Stimulated activated CD8-positive, alpha-beta memory T cell treated with anti-CD3 and anti-CD28 coated beads, Interleukin-2, amount 100 ng/mL, for 48 hours (primary cell): Measurements from ENCODE around the gene FLACC1.
"Not testable (repeated sequence)": the region's sequence is repeated elsewhere in the genome, so short reads cannot be mapped to it uniquely, and the experiment has no call there.

Experiments used
- DNase-seq, 2 donors: peaks; one replicate each; pipeline ENCODE4 v3.0.0-alpha.2; 2020; ENCODE audit warnings: low read depth in 2 of 2

The FLACC1 gene

DNA sequence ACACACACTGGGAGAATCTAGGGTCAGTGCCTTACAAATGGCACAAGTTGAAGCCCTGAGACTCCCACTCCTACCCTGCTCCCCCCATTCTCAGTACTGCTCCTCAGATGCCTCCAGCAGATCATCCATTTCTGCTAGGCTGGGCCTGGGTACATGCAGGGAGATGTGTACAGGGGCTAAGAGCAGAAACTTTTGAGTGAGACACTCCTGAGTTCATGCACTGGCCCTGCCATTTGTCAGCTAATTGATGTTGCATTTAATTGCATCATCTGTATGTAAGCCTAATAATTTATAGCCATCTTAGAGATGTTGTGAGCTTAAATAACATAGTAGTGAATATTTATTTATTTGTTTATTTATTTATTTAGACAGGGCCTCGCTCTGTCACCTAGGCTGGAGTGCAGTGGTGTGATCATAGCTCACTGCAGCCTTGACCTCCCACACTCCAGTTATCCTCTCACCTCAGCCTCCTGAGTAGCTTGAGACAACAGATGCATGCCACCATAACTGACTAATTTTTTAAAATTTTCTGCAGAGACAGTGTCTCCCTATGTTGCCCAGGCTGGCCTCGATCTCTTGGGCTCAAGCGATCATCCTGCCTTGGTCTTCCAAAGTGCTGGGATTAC lies 101.6 kb downstream of the FLACC1 start:
- no peak for DNase-seq

GRCh38 chr2:201254081-201254730 lies 102.9 kb downstream of the FLACC1 start:
- DNase-seq, result no peak

- no peak for DNase-seq
Measured at GRCh38 chr2:201250741-201251140, 106.4 kb downstream of the FLACC1 start.

DNA sequence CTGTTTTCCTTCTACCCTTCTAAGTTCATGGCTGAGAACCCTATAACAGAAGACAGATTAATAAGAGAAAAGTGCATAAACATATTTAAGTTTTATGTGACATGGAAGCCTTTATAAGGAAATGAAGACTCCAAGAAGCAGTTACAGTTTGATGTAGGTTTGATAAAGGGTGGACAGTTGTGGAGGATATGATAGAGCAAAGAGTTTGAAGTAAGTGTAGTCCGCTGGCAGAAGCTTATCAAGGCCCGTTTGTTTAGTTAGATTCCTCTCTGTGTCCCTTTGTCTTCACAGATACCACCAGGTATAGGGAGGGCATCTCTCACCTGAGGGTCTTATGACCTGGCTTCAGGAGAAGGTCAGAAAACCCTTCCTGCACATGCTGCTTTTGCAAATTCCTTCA lies 107.3 kb downstream of the FLACC1 start:
- no peak for DNase-seq

DNA sequence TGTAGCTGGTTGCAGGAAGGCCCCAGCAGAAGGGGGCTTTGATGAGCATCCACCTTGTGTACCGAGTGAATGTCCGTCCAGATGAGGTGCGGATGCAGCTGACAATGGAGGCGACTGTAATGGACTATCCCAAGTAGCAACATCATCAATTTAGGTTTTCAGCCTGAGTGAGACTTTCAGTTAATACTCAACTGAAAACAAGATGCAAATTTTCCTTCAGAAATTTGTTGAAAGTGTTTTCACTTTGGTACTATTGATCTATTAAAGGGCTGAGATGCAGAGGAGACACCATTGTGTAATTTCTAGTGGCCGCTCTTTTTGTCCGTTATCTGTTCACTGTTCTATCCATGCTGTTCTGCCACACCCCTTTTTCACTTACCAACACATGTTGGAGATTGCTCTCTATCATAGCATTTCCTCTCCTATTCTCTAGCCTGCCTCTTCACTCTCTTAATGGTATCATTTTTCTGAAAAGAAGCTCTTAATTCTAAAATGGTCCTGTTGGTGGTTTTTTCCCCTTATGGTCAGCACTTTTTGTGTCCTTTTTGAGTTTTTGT lies 108.8 kb downstream of the FLACC1 start:
- DNase-seq, result no peak

- no peak for DNase-seq
Measured at GRCh38 chr2:201246280-201246679, 110.9 kb downstream of the FLACC1 start.

DNA sequence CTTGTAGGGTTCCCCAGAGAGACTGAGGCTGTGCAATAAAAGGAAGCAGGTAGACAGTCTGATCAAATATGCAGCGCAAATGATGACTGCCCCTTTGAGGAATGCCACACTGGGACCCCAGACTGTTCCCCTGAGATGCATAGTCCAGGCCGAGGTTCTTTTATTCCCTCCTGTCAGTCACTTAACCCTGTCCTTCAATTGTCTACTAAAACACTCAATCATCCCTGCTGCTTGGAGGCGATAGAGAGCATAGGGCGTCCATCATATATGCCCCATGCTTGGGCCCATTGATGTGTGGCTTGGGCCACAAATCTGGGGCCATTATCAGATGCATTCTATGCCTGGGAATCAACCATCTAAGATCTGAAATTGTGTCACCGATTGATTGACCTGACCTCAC lies 112.3 kb downstream of the FLACC1 start:
- DNase-seq, result no peak

GRCh38 chr2:201242571-201243277 lies 114.4 kb downstream of the FLACC1 start:
- DNase-seq, result no peak

DNA sequence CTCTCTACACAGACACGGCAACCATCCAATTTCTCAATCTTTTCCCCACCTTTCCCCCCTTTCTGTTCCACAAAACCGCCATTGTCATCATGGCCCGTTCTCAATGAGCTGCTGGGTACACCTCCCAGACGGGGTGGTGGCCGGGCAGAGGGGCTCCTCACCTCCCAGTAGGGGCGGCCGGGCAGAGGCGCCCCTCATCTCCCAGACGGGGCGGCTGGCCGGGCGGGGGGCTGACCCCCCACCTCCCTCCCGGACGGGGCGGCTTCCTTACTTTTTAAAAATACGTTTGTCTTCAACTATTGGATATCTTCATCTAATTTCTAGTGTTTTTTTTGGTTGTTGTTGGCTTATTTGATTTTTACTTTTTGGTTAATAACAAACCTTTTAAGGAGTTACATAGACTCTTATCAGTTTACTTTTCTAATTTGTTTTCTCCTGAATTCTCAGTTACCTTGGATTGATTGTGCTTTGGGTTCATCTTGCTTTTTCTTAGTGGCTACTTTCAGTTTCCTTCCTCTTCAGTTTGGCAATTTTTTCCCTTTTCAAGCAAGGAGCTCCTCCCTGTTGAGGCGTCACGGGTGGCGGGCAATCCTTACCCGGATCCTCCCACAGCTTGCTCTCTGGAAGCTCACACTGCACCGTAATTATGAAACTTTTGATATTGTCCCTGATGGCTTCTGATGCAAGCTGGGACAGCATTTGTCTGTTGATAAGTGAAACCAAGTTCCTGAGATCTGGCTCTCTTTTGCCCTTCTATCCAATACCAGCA lies 117.8 kb downstream of the FLACC1 start:
- not testable (repeated sequence) for DNase-seq
